ENCODE data around the gene TMEM87B. TPM values are rescaled to one million over a fixed set of nuclear protein-coding genes. Genes with fewer than 3 reads are reported as not detected.

The TMEM87B gene
- total RNA-seq, 2 donors from 2014 or later, result 21.5 to 60.7 TPM

- intact Hi-C loops (cut with DNase I), result no loop called here
- H3K36me3 ChIP-seq, result no peaks in the 10 kb centered on the region
- WGBS, result 75% methylated on average over 3 of the region's 3 CpGs
These were observed 18.8 kb downstream of the TMEM87B start for GRCh38 chr2:112073875-112074274.

GRCh38 chr2:112074506-112074905 lies 19.4 kb downstream of the TMEM87B start:
- Histone ChIP-seq H3K27ac (no peak overlapping the region), H3K4me1 (replicated peaks) (no peaks in the 10 kb centered on the region), H3K36me3 (no peaks in the 10 kb centered on the region), H3K4me3 (no peak overlapping the region), H3K27me3 (replicated peaks; ENCODE audit: insufficient read depth) (no peaks in the 10 kb centered on the region), H3K9me3 (no peaks in the 10 kb centered on the region)
- TF ChIP-seq CTCF (IDR thresholded peaks at IDR 0.05), result no peak
- no peak for TF ChIP-seq POLR2AphosphoS5 (IDR thresholded peaks at IDR 0.05)
- TF ChIP-seq POLR2A (IDR thresholded peaks at IDR 0.05), result no peak
- no peak for DNase-seq (ENCODE audit: low spot score)
- 98% methylated on average over 1 of the region's 1 CpG for WGBS
- intact Hi-C loops (cut with DNase I), result no loop called here

More at GRCh38 chr2:112073875-112074274, 18.8 kb downstream of the TMEM87B start:
- no peak for DNase-seq (ENCODE audit: low spot score)
- Histone ChIP-seq H3K9me3 (no peaks in the 10 kb centered on the region), H3K27ac (no peak overlapping the region), H3K4me1 (replicated peaks) (no peaks in the 10 kb centered on the region), H3K27me3 (replicated peaks; ENCODE audit: insufficient read depth) (no peaks in the 10 kb centered on the region), H3K4me3 (no peak overlapping the region)
- TF ChIP-seq CTCF (IDR thresholded peaks at IDR 0.05), result no peak
- TF ChIP-seq POLR2A (IDR thresholded peaks at IDR 0.05), result no peak
- peak; percentile 24 for TF ChIP-seq POLR2AphosphoS5 (IDR thresholded peaks at IDR 0.05)

DNA sequence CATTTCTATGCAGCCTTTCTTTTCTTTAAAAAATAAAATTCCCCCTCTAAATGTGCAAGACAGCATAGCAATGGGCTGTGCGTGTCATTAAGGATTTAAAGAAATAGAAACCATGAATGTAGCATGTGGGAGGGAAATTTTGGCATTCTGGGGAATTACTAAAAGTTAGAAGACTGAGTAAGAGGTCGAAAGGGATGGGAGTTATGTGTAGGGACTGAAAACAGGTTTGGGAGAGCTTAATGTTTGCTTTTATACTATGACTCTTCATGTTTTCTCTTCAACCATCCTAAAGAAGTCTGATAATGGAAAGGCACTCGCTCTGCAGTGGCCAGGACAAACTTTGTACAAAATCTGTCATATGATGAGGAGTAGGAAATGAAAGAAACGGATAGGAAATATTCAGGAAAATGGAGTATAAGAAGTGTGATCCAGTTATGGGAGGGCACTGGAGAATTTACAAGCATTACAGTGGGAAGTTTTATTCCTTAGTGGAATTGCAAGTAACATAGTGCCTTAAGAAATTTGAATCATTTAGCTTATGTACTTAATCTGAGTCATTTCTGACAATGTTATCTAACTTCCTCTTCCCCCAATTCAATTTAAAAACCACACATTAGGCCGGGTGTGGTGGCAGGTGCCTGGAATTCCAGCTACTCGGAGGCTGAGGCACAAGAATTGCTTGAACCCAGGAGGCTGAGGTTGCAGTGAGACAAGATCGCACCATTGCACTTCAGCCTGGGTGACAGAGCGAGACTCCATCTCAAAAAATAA lies 20.6 kb downstream of the TMEM87B start:
- intact Hi-C loops (cut with DNase I), result no loop called here
- H3K36me3 ChIP-seq, result no peaks in the 10 kb centered on the region

DNA sequence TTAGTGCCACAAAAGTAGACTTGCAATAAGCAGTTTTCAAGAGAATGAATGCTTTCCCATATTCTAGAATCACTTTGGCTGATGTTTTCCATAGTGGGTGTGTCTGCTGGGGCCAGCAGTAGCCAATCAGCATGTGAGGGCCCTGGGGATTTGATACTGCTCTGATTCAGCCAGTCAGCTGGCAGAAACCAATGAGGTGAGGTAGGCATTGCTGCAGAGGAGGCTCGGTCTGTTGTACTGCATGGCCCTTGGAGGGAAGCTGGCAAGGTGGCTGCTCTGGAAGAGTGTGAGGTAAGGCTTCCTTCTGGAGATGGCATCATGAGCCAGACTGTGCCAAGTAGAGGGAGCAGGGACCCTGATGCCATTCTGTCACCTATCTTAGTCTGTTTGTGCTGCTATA lies 22.7 kb downstream of the TMEM87B start:
- no peaks in the 10 kb centered on the region for H3K4me1 ChIP-seq (replicated peaks)

More for the DNA sequence above, 20.6 kb downstream of the TMEM87B start:
- Histone ChIP-seq H3K9me3 (no peaks in the 10 kb centered on the region), H3K27me3 (replicated peaks; ENCODE audit: insufficient read depth) (no peaks in the 10 kb centered on the region), H3K4me3 (no peak overlapping the region), H3K27ac (no peak overlapping the region), H3K4me1 (replicated peaks) (no peaks in the 10 kb centered on the region)
- no peak for DNase-seq (ENCODE audit: low spot score)
- 84% methylated on average over 8 of the region's 8 CpGs for WGBS
- no peak for TF ChIP-seq CTCF (IDR thresholded peaks at IDR 0.05)
- TF ChIP-seq POLR2AphosphoS5 (IDR thresholded peaks at IDR 0.05), result no peak
- no peak for TF ChIP-seq POLR2A (IDR thresholded peaks at IDR 0.05)

More for the DNA sequence above, 22.7 kb downstream of the TMEM87B start:
- Histone ChIP-seq H3K4me3 (no peak overlapping the region), H3K27me3 (replicated peaks; ENCODE audit: insufficient read depth) (no peaks in the 10 kb centered on the region), H3K9me3 (no peaks in the 10 kb centered on the region), H3K36me3 (peaks cover 0 to 9% of the 10 kb centered on the region in 2 donors), H3K27ac (no peak overlapping the region)
- intact Hi-C loops (cut with DNase I), result no loop called here
- WGBS, result 57% methylated on average over 1 of the region's 1 CpG
- TF ChIP-seq POLR2AphosphoS5 (IDR thresholded peaks at IDR 0.05), result no peak
- no peak for TF ChIP-seq CTCF (IDR thresholded peaks at IDR 0.05)
- TF ChIP-seq POLR2A (IDR thresholded peaks at IDR 0.05), result no peak
- no peak for DNase-seq (ENCODE audit: low spot score)
